DOHH2 (cell line): ENCODE data around the gene ABLIM1.

ENCODE experiments used
- CTCF ChIP-seq: fragments of 200-600 bp; sonication (generic); IDR thresholded peaks from one replicate; pipeline ENCODE4 v1.5.1; 2014; ENCODE audit warnings: antibody characterized with exemption, mild to moderate bottlenecking, low read depth, low read length; ENCODE audit not compliant: poor library complexity, severe bottlenecking
- EZH2phosphoT487 ChIP-seq: fragments of 200-600 bp; sonication (generic); IDR thresholded peaks from 2 replicates; pipeline ENCODE4 v1.6.1; 2017; ENCODE audit warnings: borderline replicate concordance, mild to moderate bottlenecking, antibody characterized with exemption, low read length, moderate library complexity, mixed read lengths

- no peak for TF ChIP-seq CTCF
- TF ChIP-seq EZH2phosphoT487, result no peak
Observed at GRCh38 chr10:114596793-114597192, 61.3 kb downstream of the ABLIM1 start.
